Mesenchymal stem cell (in vitro differentiated cells and primary cell): ENCODE data around the gene IGSF21.

Experiments used
- DNase-seq: peaks from one replicate; pipeline ENCODE4 v3.0.0-alpha.2; 2013
- H2AFZ ChIP-seq: one replicate; pipeline ENCODE4 v1.6.1; 2013; ENCODE audit warnings: low read depth, mild to moderate bottlenecking, control low read depth, inconsistent platforms, low read length, moderate library complexity
- H2AK5ac ChIP-seq: 2 replicates; pipeline ENCODE4 v1.6.1; 2013; ENCODE audit warnings: low read length, moderate library complexity, mild to moderate bottlenecking, inconsistent platforms; ENCODE audit not compliant: severe bottlenecking
- H2BK120ac ChIP-seq: one replicate; pipeline ENCODE4 v1.6.1; 2013; ENCODE audit warnings: low read depth, mild to moderate bottlenecking, inconsistent platforms, low read length, moderate library complexity
- H2BK12ac ChIP-seq, 2 experiments: one replicate each; pipeline ENCODE4 v1.6.1; 2013; ENCODE audit warnings: inconsistent platforms in 2 of 2, low read length in 2 of 2, mild to moderate bottlenecking in 2 of 2, moderate library complexity in 2 of 2, control low read depth in 1 of 2
- H2BK15ac ChIP-seq: one replicate; pipeline ENCODE4 v1.6.1; 2013; ENCODE audit warnings: mild to moderate bottlenecking, low read depth, inconsistent platforms; ENCODE audit not compliant: poor library complexity, severe bottlenecking
- H2BK5ac ChIP-seq: 2 replicates; pipeline ENCODE4 v1.6.1; 2013; ENCODE audit warnings: low read depth, mild to moderate bottlenecking, low read length, control low read depth, inconsistent platforms; ENCODE audit not compliant: poor library complexity, severe bottlenecking
- H3K14ac ChIP-seq, 2 experiments: one replicate each; pipeline ENCODE4 v1.6.1; 2013; ENCODE audit warnings: inconsistent platforms in 2 of 2, low read length in 2 of 2, control low read depth in 1 of 2, mild to moderate bottlenecking in 1 of 2, moderate library complexity in 1 of 2
- H3K18ac ChIP-seq, 2 experiments: one replicate each; pipeline ENCODE4 v1.6.1; 2013; ENCODE audit warnings: inconsistent platforms in 2 of 2, low read length in 2 of 2, control low read depth in 1 of 2, low read depth in 1 of 2, mild to moderate bottlenecking in 1 of 2
- H3K23ac ChIP-seq, 2 experiments: one replicate each; pipeline ENCODE4 v1.6.1; 2013; ENCODE audit warnings: inconsistent platforms in 2 of 2, low read length in 2 of 2, mild to moderate bottlenecking in 2 of 2, moderate library complexity in 2 of 2, control low read depth in 1 of 2
- H3K27ac ChIP-seq: 2 replicates; pipeline ENCODE4 v1.5.1; 2013; ENCODE audit warnings: mild to moderate bottlenecking, moderate library complexity, low read length, control low read depth, inconsistent platforms; ENCODE audit not compliant: poor library complexity, severe bottlenecking
- H3K27me3 ChIP-seq, 2 experiments: 2 replicates each; pipeline versions ENCODE4 v1.6.1 to v1.7.0; 2013; ENCODE audit warnings: low read length in 2 of 2, mild to moderate bottlenecking in 2 of 2, moderate library complexity in 2 of 2, control low read depth in 1 of 2, inconsistent platforms in 1 of 2; ENCODE audit not compliant: control insufficient read depth in 1 of 2, insufficient read depth in 1 of 2
- H3K36me3 ChIP-seq, 2 experiments: 2 replicates each; pipeline versions ENCODE4 v1.6.1 to v1.7.0; 2013; ENCODE audit warnings: low read length in 2 of 2, control low read depth in 1 of 2, inconsistent platforms in 1 of 2, low read depth in 1 of 2, mild to moderate bottlenecking in 1 of 2; ENCODE audit not compliant: insufficient read depth in 2 of 2, control insufficient read depth in 1 of 2
- H3K4ac ChIP-seq, 2 experiments: one replicate each; pipeline ENCODE4 v1.6.1; 2013; ENCODE audit warnings: inconsistent platforms in 2 of 2, low read length in 2 of 2, mild to moderate bottlenecking in 2 of 2, moderate library complexity in 2 of 2, control low read depth in 1 of 2, low read depth in 1 of 2
- H3K4me1 ChIP-seq: 2 replicates; pipeline ENCODE4 v1.6.1; 2013; ENCODE audit warnings: low read depth, low read length, control low read depth; ENCODE audit not compliant: control insufficient read depth, insufficient read depth
- H3K4me2 ChIP-seq: 2 replicates; pipeline ENCODE4 v1.6.1; 2013; ENCODE audit warnings: low read length, mild to moderate bottlenecking, inconsistent platforms; ENCODE audit not compliant: poor library complexity, severe bottlenecking
- H3K4me3 ChIP-seq, 2 experiments: 2 replicates each; pipeline versions ENCODE4 v1.5.1 to v1.7.0; 2013; ENCODE audit warnings: low read length in 2 of 2, mild to moderate bottlenecking in 2 of 2, control low read depth in 1 of 2, low read depth in 1 of 2; ENCODE audit not compliant: insufficient read depth in 1 of 2
- H3K79me1 ChIP-seq: replicated peaks from 2 replicates; pipeline ENCODE4 v1.6.1; 2013; ENCODE audit warnings: mild to moderate bottlenecking, control low read depth, low read length, inconsistent platforms; ENCODE audit not compliant: poor library complexity, severe bottlenecking
- H3K9ac ChIP-seq: 2 replicates; pipeline ENCODE4 v1.7.0; 2013; ENCODE audit warnings: mild to moderate bottlenecking, low read length, moderate library complexity
- H3K9me3 ChIP-seq: 2 replicates; pipeline ENCODE4 v1.7.0; 2013; ENCODE audit warnings: mild to moderate bottlenecking, low read length; ENCODE audit not compliant: control insufficient read depth
- H4K8ac ChIP-seq: one replicate; pipeline ENCODE4 v1.6.1; 2013; ENCODE audit warnings: inconsistent platforms, mild to moderate bottlenecking, low read length, moderate library complexity
- H4K91ac ChIP-seq: one replicate; pipeline ENCODE4 v1.6.1; 2013; ENCODE audit warnings: mild to moderate bottlenecking, low read length, inconsistent platforms
- WGBS: methylation state at CpG from one replicate; pipeline ENCODE4 v1.1.7; 2013; ENCODE audit warnings: mixed read lengths; 5-methylcytosine and 5-hydroxymethylcytosine counted together

IGSF21 gene

GRCh38 chr1:18072066-18072465 lies 35.5 kb upstream of the IGSF21 start:
- Histone ChIP-seq H3K79me1 (no peaks in the 10 kb centered on the region), H2BK15ac (no peak overlapping the region), H4K8ac (no peak overlapping the region), H3K27me3 (peaks cover 0 to 53% of the 10 kb centered on the region in 2 experiments), H3K9ac (no peak overlapping the region), H3K4me1 (no peaks in the 10 kb centered on the region), H3K36me3 (no peaks in the 10 kb centered on the region), H2BK5ac (no peak overlapping the region), H3K14ac (no peak overlapping the region), H3K27ac (no peak overlapping the region), H3K4ac (no peak overlapping the region), H3K18ac (no peak overlapping the region), H2AK5ac (no peak overlapping the region), H2BK120ac (no peak overlapping the region), H3K4me2 (no peak overlapping the region), H3K9me3 (no peaks in the 10 kb centered on the region), H2BK12ac (no peak overlapping the region), H3K4me3 (no peak overlapping the region), H2AFZ (no peak overlapping the region), H4K91ac (no peak overlapping the region), H3K23ac (no peak overlapping the region)
- DNase-seq: no peak
- 86% methylated on average over 9 of the region's 9 CpGs for WGBS

DNA sequence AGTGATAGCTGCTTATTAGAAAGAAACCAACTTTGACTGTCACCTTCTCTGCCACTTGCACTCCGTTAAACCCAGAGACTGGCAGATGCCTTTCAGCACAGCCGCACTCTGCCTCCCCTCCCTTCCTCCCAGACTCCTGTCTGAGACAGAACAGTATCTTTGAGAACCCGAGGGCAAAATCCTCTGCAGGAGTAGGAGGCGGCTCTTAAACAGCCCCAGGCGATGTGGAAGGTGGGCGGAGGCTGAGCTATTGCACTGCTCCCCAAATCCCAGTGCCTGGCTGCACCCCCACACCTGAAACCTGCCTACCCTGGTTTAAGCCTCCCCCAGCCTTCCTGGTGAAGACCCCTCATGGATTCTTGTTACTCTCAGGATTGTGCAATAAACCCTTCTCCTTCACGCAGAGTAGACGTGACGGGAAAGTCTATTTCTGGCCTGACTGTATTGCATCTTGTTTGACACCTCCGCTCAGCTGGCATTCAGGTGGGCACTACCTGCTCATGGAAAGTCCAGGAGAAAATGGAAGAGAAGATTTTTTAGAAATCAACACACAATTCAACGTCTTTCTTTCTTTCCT lies 34.4 kb upstream of the IGSF21 start:
- Histone ChIP-seq H3K23ac (no peak overlapping the region), H3K36me3 (no peaks in the 10 kb centered on the region), H3K4me3 (no peak overlapping the region), H4K91ac (no peak overlapping the region), H4K8ac (no peak overlapping the region), H2BK15ac (no peak overlapping the region), H3K4me2 (no peak overlapping the region), H3K18ac (no peak overlapping the region), H2AK5ac (no peak overlapping the region), H3K27me3 (peaks cover 0 to 58% of the 10 kb centered on the region in 2 experiments), H3K4me1 (no peaks in the 10 kb centered on the region), H2BK12ac (no peak overlapping the region), H2AFZ (no peak overlapping the region), H3K4ac (no peak overlapping the region), H3K9me3 (no peaks in the 10 kb centered on the region), H3K79me1 (no peaks in the 10 kb centered on the region), H3K14ac (no peak overlapping the region), H3K27ac (no peak overlapping the region), H3K9ac (no peak overlapping the region), H2BK120ac (no peak overlapping the region), H2BK5ac (no peak overlapping the region)
- DNase-seq: no peak
- WGBS: 76% methylated on average over 10 of the region's 11 CpGs

DNA sequence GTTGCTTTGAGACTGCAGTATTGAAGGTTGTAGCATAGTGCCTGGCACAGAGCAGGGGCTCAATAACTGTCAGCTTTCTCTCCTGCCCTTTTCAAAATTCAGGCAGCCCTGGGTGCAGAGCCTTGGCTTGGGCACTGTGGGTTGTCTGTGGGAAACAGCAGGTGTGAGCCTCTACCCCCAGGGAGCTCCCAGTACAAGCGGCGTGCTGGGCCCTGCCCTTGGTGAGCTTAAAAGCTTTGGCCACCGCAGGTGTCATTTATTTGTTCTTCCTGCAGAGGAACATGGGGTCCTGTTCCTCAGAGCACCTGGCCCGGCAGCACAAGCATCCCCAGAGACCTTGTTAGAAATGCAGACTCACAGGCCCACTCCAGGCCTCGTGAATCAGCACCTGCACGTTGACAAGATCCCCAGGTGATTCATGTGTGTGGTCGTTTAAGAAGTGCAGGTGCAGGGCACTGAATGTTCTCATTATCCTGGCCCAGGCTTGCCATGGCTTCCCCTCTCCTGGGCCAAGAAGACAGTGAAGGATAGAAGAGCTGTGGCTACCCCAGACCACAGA lies 29.9 kb upstream of the IGSF21 start:
- WGBS: 72% methylated on average over 7 of the region's 7 CpGs
- DNase-seq: no peak
- H2BK120ac ChIP-seq: no peak overlapping the region
- no peak overlapping the region for H2BK15ac ChIP-seq
- H3K18ac ChIP-seq: no peak overlapping the region
- H3K27me3 ChIP-seq: peaks cover 0 to 82% of the 10 kb centered on the region in 2 experiments
- no peak overlapping the region for H2AK5ac ChIP-seq
- no peak overlapping the region for H4K8ac ChIP-seq
- H3K79me1 ChIP-seq: no peaks in the 10 kb centered on the region
- H3K27ac ChIP-seq: no peak overlapping the region
- no peak overlapping the region for H2AFZ ChIP-seq
- no peaks in the 10 kb centered on the region for H3K9me3 ChIP-seq
- no peak overlapping the region for H3K4ac ChIP-seq
- no peaks in the 10 kb centered on the region for H3K4me1 ChIP-seq
- H3K36me3 ChIP-seq: no peaks in the 10 kb centered on the region
- H3K23ac ChIP-seq: no peak overlapping the region
- H3K14ac ChIP-seq: no peak overlapping the region
- no peak overlapping the region for H2BK12ac ChIP-seq
- no peak overlapping the region for H4K91ac ChIP-seq
- H3K9ac ChIP-seq: no peak overlapping the region
- H2BK5ac ChIP-seq: no peak overlapping the region
- H3K4me3 ChIP-seq: no peak overlapping the region
- H3K4me2 ChIP-seq: no peak overlapping the region

DNA sequence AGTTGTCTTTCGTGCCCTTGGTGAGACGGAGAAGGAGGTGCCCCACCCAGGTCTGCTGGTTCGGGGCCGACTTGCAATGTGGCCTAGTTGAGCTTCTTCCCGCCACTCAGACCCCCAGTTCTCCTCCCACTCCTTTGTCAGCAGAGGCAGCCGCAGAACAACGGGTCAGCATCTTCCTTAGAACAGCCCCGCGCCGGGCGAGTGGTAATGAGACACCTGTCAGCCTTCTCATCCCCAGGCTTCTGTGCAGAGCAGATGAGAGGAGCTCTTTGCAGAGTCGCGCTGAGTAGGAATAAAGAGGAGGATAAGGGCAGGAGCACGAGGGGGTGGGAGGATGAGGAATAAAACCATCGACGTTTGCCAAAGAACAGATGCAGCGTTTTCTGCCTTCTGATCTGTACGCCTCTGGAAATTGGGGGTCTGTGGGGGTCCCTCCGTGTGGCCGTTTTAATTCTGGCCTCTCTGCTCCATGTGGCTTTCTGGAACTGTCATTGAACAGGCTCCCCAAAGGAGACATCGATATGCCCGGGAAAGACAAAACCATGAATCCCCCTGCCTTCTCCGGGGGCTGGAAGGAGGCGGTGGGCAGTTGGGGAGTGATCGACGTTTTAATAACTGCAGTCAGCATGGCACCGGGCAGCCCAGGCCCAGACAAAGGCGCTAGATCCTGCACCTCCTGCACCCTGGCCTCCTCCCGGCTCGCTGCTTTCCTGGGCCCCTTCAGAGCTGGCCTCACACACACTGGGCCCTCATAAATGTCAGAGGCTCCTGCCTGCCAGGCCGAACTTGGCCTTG lies 27.5 kb upstream of the IGSF21 start:
- DNase-seq: no peak
- Histone ChIP-seq H3K36me3 (no peaks in the 10 kb centered on the region), H3K4me3 (no peak overlapping the region), H2AFZ (no peak overlapping the region), H3K9ac (no peak overlapping the region), H4K91ac (no peak overlapping the region), H3K23ac (no peak overlapping the region), H2BK120ac (no peak overlapping the region), H3K14ac (no peak overlapping the region), H3K4me1 (no peaks in the 10 kb centered on the region), H3K4me2 (no peak overlapping the region), H2BK12ac (no peak overlapping the region), H4K8ac (no peak overlapping the region), H3K18ac (no peak overlapping the region), H3K9me3 (no peaks in the 10 kb centered on the region), H2BK5ac (no peak overlapping the region), H3K4ac (no peak overlapping the region), H3K27ac (no peak overlapping the region), H2BK15ac (no peak overlapping the region), H3K79me1 (no peaks in the 10 kb centered on the region), H2AK5ac (no peak overlapping the region), H3K27me3 (peaks cover 0 to 86% of the 10 kb centered on the region in 2 experiments)
- WGBS: 82% methylated on average over 31 of the region's 31 CpGs
